Mesangial cell (primary cell): ENCODE measurements around the gene SPINK13. TPM values are rescaled to one million over a fixed set of nuclear protein-coding genes. Genes with fewer than 3 reads are reported as not detected.

Experiments used
- total RNA-seq: library from RNA; depleted of rRNA; stranded (reverse); fragments of >200 nt; gene quantifications from 2 replicates; pipeline ENCODE4 v1.2.3, GENCODE V29; 2015

Gene SPINK13
- total RNA-seq = 0.25 TPM in 1 of 2 replicates, not detected in the other

GRCh38 chr5:148268566-148268965, at the start of gene SPINK13:
Gene SPINK13 (plus strand): TSS chr5:148268794. CDS start chr5:148270073, 1,279 bp downstream.

GRCh38 chr5:148238418-148238794, 30.2 kb upstream of the SPINK13 start, which contains the start of gene MARCOL:
Gene MARCOL (plus strand): TSS chr5:148238525. CDS start chr5:148238598, 73 bp downstream.

GRCh38 chr5:148312153-148312552, 43.6 kb downstream of the SPINK13 start, which contains the start of gene SPINK7:
Gene SPINK7 (plus strand): TSS chr5:148312423. CDS start chr5:148312484, 61 bp downstream.

GRCh38 chr5:148335259-148335658, 66.7 kb downstream of the SPINK13 start, which contains the start of gene SPINK9:
Gene SPINK9 (plus strand): TSS chr5:148335559. CDS start chr5:148335614, 55 bp downstream.

Other genes with a start within 250 kb of the SPINK13 start
- not detected in 2 replicates for gene SPINK5, start 204.8 kb upstream of the SPINK13 start, total RNA-seq
- not detected in 2 replicates for gene SPINK14, start 100.2 kb upstream of the SPINK13 start, total RNA-seq
- not detected in 2 replicates for gene SPINK6, start 65.8 kb upstream of the SPINK13 start, total RNA-seq
- gene MARCOL, start 30.3 kb upstream of the SPINK13 start, total RNA-seq = not detected in 2 replicates
- gene SPINK7, start 43.6 kb downstream of the SPINK13 start, total RNA-seq = not detected in 2 replicates
- not detected in 2 replicates for gene SPINK9, start 66.8 kb downstream of the SPINK13 start, total RNA-seq
- 15.2 and 24.8 TPM in 2 replicates for gene FBXO38, start 115.2 kb downstream of the SPINK13 start, total RNA-seq